Measurements from ENCODE around the gene NKX2-4. TPM values are rescaled to one million over a fixed set of nuclear protein-coding genes. Genes with fewer than 3 reads are reported as not detected.

The NKX2-4 gene
- polyA plus RNA-seq, 1 donor, result not detected

DNA sequence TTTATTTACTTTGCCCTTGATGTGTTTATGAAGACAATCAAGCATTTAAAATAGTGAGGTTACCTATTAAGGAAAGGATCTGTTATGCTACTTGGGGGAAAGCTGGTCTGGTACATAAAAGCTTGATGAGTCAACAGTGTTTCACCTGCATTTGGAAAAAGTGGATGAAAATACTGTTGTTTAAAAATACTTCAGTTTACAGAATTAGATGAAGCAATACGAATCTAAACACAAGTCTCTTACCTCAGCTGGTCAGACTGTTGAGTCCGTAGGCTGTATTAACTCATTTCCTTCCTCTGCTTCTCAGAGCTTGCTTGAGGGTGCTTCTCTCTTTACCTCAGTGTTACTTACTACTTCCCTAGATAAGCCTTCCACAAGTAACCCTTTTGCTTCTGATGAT, 36.1 kb downstream of the NKX2-4 start:
- DNase-seq, result no peak

DNA sequence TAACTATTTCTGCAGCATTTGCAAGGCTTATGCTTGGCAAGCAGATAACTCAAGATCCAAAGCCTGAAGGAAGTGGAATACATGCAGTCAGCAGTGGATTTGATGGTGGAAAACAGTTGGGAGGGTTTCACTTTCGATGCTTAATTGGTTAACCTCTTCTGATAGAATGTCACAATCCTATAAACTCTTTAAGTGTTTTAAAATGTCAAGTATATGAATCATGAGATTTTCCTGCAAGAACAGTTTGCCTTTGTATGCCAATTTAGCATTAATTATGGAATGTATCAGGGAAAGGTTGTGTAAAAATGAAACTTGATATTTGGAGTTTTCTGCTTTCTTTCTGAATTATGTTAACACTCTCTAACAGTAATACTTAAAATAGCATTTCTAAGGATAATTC, 36.6 kb downstream of the NKX2-4 start:
- DNase-seq, result no peak

DNA sequence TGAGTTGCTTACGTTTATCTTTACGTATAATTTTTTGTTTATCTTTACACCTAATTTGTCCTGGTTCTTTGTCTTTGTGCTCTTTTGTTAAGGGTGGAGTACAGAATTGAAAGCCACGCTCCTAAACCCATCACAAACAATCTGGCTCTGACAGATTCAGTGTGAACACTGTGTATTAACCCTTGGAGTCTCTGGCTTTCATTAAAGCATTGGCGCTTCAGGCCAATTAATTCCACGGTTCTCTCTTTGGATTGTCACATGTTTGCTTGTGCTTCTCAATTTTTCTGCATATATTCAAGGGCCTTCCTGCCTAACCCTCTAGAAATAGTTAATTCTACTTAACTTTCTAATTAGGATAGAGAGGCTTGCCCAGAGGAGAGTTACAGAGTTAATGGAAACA, 38.6 kb downstream of the NKX2-4 start:
- DNase-seq, result no peak

DNA sequence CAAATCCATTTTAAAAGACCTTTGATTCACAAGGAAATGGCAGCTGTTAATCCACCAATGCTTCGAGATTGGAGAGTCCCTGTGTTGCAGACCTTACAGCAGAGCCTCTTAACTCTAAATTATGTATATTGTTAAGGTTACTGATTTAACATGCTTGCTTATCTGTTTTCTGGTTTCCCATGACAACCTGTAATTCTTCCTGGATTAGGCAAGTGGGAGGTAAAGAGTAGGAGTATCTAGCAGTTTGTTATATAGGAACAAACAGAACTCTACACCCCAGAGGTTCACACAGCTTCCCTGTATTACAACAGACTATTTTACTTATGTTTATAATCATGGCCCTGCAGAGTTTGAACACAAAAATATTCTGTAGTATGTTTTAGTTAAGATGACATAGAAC, 39.5 kb downstream of the NKX2-4 start:
- DNase-seq, result no peak

DNA sequence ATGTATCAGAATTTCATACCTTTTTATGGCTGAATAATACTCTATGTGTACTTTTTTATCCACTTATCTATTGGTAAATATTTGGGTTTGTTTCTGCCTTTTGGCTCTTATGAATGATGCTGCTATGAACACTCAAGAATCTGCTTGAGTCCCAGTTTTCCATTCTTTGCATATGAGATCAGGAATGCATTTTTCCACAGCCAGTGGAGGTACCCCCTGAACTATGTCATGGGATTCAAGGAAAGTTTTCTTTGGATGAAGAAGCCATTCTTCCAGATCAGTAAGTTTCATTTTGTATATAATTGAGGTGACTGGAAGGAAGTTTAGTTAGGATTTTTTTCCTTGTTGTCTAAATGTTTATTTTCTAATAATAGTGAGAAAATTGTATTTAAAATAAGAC, 40.9 kb downstream of the NKX2-4 start:
- no peak for DNase-seq

DNA sequence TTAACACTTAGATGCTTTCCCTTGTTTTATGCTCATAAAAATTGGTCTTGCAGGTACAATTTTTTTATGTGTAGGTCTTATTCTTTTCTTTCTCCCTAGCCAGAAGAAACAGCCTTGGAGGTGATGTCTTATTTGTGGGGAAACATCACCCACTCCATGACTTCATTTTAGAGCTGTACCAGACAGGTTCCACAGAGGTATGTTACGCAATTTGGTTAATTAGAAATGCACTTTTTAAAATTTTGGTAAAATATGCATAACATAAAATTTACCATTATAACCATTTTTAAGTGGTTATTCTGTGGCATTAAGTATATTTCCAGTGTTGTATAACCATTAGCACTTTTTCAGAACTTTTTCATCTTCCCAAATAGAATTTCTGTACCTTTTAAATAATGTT, 41.3 kb downstream of the NKX2-4 start:
- no peak for DNase-seq

DNA sequence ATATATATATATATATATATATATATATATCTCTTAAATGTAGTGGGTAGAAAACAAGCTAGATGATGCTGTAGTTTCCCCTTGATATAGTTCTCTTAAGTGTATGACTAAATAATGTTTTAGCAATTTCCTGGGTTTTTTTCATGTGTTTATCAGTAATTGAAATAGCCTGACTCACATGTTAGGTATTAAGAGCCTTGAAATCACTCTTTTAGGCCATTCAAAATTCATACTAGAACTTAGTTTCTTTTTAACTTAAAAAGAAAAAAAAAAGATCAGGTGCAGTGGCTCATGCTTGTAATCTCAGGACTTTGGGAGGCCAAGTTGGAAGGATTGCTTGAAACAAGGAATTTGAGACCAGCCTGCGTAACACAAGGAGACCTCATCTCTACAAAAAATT, 44.1 kb downstream of the NKX2-4 start:
- no peak for DNase-seq

DNA sequence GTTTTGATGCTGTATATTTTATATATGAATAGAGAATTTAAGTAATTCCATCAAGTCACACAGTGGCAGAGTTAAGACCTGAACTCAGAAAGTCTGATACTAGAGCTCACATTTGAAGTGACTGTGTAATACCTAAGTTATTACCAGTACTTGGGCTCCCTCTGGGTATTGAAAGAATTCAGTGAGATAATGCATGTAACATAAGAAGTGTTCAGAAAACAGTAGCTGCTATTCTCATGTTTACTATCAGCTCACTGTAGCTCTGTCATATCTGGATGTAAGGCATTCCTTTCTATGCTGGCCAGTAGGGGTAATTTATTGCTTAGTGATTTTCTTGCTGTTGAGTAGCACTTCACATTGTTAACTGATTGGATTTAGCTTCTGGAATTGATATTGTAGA, 44.6 kb downstream of the NKX2-4 start:
- DNase-seq, result no peak

Other genes with a start within 250 kb of the NKX2-4 start
- 113 TPM for gene XRN2, start 94.2 kb downstream of the NKX2-4 start, polyA plus RNA-seq (ENCODE audit: insufficient read length)
- gene NKX2-2, start 116.5 kb upstream of the NKX2-4 start, polyA plus RNA-seq (ENCODE audit: insufficient read length), result not detected

Data from left kidney (tissue), 2 donors.